A673 (cell line): ENCODE data around the gene CCDC78. TPM values are rescaled to one million over a fixed set of nuclear protein-coding genes. Genes with fewer than 3 reads are reported as not detected.

Experiments used
- BruUV-seq: library from RNA; stranded (reverse); fragments of 400-500 nt; replicated peaks from 2 replicates; lab custom pipeline; 2021; lab: Mats Ljungman, UMichigan
- CTCF ChIA-PET: fragments of 300-600 bp; sonication (Branson Sonifier 250); formaldehyde crosslinking; loops from one replicate; lab custom pipeline; 2022; ENCODE audit warnings: antibody characterized with exemption; lab: Charles Lee
- POLR2A ChIA-PET: fragments of 300-600 bp; sonication (Branson Sonifier 250); formaldehyde crosslinking; loops from one replicate; lab custom pipeline; 2022; ENCODE audit warnings: antibody characterized with exemption; ENCODE audit not compliant: low non-redundant PET; lab: Charles Lee
- DNase-seq: peaks from one replicate; pipeline ENCODE4 v3.0.0-alpha.2; 2015; ENCODE audit warnings: low spot score
- H3K27ac ChIP-seq: fragments of 200-600 bp; sonication (generic); 2 replicates; pipeline ENCODE4 v1.5.1; 2016; ENCODE audit warnings: mixed run types, low read depth, mild to moderate bottlenecking, mixed read lengths, antibody characterized with exemption, low read length; ENCODE audit not compliant: poor library complexity, severe bottlenecking
- H3K27me3 ChIP-seq: fragments of 200-600 bp; sonication (generic); replicated peaks from 2 replicates; pipeline ENCODE4 v1.6.1; 2017; ENCODE audit warnings: mixed run types, low read depth, mild to moderate bottlenecking, mixed read lengths, antibody characterized with exemption, low read length; ENCODE audit not compliant: insufficient read depth, poor library complexity
- H3K36me3 ChIP-seq: fragments of 200-600 bp; sonication (generic); 2 replicates; pipeline ENCODE4 v1.6.1; 2016; ENCODE audit warnings: mixed run types, mild to moderate bottlenecking, mixed read lengths, antibody characterized with exemption, low read length; ENCODE audit not compliant: insufficient read depth, poor library complexity, severe bottlenecking
- H3K4me1 ChIP-seq: fragments of 200-600 bp; sonication (generic); 2 replicates; pipeline ENCODE4 v1.6.1; 2017; ENCODE audit warnings: mixed run types, mild to moderate bottlenecking, mixed read lengths, antibody characterized with exemption, low read length; ENCODE audit not compliant: insufficient read depth, poor library complexity, severe bottlenecking
- H3K4me3 ChIP-seq: fragments of 200-600 bp; sonication (generic); 2 replicates; pipeline ENCODE4 v1.5.1; 2016; ENCODE audit warnings: low read depth, mixed run types, mild to moderate bottlenecking, mixed read lengths, low read length; ENCODE audit not compliant: poor library complexity, severe bottlenecking
- H3K9me3 ChIP-seq: fragments of 200-600 bp; sonication (generic); 2 replicates; pipeline ENCODE4 v1.6.1; 2016; ENCODE audit warnings: mixed run types, low read depth, mild to moderate bottlenecking, mixed read lengths, antibody characterized with exemption, low read length; ENCODE audit not compliant: poor library complexity, severe bottlenecking
- CTCF ChIP-seq: fragments of 300-800, 200-600 bp; sonication (generic); conservative IDR thresholded peaks from 2 replicates; pipeline ENCODE4 v1.5.1; 2017; ENCODE audit warnings: low read depth, mild to moderate bottlenecking, antibody characterized with exemption, low read length, moderate library complexity, mixed read lengths
- EZH2 ChIP-seq: fragments of 200-600 bp; sonication (generic); IDR thresholded peaks from 2 replicates; pipeline ENCODE4 v1.6.1; 2017; ENCODE audit warnings: borderline replicate concordance, low read depth, mild to moderate bottlenecking, mixed read lengths, antibody characterized with exemption, low read length; ENCODE audit not compliant: poor library complexity, severe bottlenecking
- intact Hi-C: fragments of 100-400 bp; cut with micrococcal nuclease; formaldehyde crosslinking; loops from one replicate; pipeline ENCODE4 v1.10.0; 2022; ENCODE audit not compliant: unreplicated experiment
- total RNA-seq: library from RNA; stranded (reverse); gene quantifications from 2 replicates; pipeline ENCODE4 v1.2.3, GENCODE V29; 2021

CCDC78 gene
- total RNA-seq, 1 experiment from 2014 or later = 0.28 TPM

- DNase-seq = no peak
- ChIA-PET POLR2A (no interaction called here), CTCF (interaction anchor here (0.5 to 2.2 kb wide), 3 partner anchors 9 to 141 kb away, joined by 3 to 8 read pairs (median 3); no protein-coding TSS in a partner anchor)
- H3K36me3 ChIP-seq = no peaks in the 10 kb centered on the region
- TF ChIP-seq EZH2 = no peak
- no peak for TF ChIP-seq CTCF
- H3K9me3 ChIP-seq = no peaks in the 10 kb centered on the region
- H3K4me1 ChIP-seq = no peaks in the 10 kb centered on the region
- intact Hi-C loops = loop anchor here (5.0 to 10.0 kb wide), 2 partner anchors 77 to 344 kb away; partner anchors contain the start of genes CHTF18 and RPUSD1
- H3K4me3 ChIP-seq = no peak overlapping the region
- H3K27ac ChIP-seq = no peak overlapping the region
- BruUV-seq = no TSS peak
- peaks cover 26% of the 10 kb centered on the region for H3K27me3 ChIP-seq
Observed at GRCh38 chr16:710500-711075, 15.7 kb downstream of the CCDC78 start.

- Histone ChIP-seq H3K27ac (no peak overlapping the region), H3K4me1 (no peaks in the 10 kb centered on the region), H3K9me3 (no peaks in the 10 kb centered on the region), H3K36me3 (no peaks in the 10 kb centered on the region), H3K27me3 (peaks cover 25% of the 10 kb centered on the region), H3K4me3 (no peak overlapping the region)
- TF ChIP-seq CTCF (no peak), EZH2 (no peak)
- no TSS peak for BruUV-seq
- CTCF ChIA-PET = interaction anchor here (0.5 to 2.2 kb wide), 2 partner anchors 10 to 90 kb away, joined by 3 to 8 read pairs; no protein-coding TSS in a partner anchor
- POLR2A ChIA-PET = interaction anchor here (0.7 kb wide), 1 partner anchor 30 kb away, joined by 4 read pairs; no protein-coding TSS in a partner anchor
- intact Hi-C loops = loop anchor here (5.0 to 10.0 kb wide), 2 partner anchors 77 to 345 kb away; partner anchors contain the start of genes CHTF18 and RPUSD1
- DNase-seq = peak; percentile 87
Observed at GRCh38 chr16:709566-710499, 16.4 kb downstream of the CCDC78 start.

- no peak overlapping the region for H3K27ac ChIP-seq
- no peaks in the 10 kb centered on the region for H3K36me3 ChIP-seq
- DNase-seq = no peak
- ChIA-PET CTCF (interaction anchor here (2.2 kb wide), 1 partner anchor 11 kb away, joined by 8 read pairs; no protein-coding TSS in a partner anchor), POLR2A (interaction anchor here (0.7 kb wide), 1 partner anchor 31 kb away, joined by 4 read pairs; no protein-coding TSS in a partner anchor)
- TF ChIP-seq EZH2 = no peak
- TF ChIP-seq CTCF = no peak
- no peaks in the 10 kb centered on the region for H3K4me1 ChIP-seq
- no peak overlapping the region for H3K4me3 ChIP-seq
- intact Hi-C loops = no loop called here
- no peaks in the 10 kb centered on the region for H3K9me3 ChIP-seq
- BruUV-seq = no TSS peak
- peaks cover 34% of the 10 kb centered on the region for H3K27me3 ChIP-seq
Observed at GRCh38 chr16:708959-709358, 17.3 kb downstream of the CCDC78 start.
